ENCODE measurements around the gene DBNDD1.

DNA sequence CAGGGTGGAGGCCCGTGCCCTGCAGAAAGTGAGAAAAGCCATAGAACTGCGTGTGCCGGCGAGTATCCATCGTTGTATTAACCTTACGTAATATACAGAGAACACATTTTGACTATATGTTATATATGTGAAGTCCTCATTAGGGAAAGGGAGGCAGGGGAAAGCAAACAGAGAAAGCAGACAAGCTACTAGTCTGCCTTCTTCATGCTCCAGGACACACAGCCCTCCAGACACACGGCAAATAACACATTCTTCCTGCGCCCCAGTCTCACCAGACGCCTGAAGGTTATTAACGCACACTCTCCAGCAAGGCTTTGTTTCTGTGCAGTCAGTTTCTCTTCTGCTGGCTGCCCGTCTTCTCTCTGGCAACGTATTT is 29.1 kb upstream of the DBNDD1 start:
- TF ChIP-seq YY1 (IDR thresholded peaks at IDR 0.05; ENCODE audit: insufficient read depth, insufficient read length) (no peak), SUZ12 (IDR thresholded peaks at IDR 0.05; ENCODE audit: extremely low read depth, insufficient read depth, insufficient read length) (no peak)
